ENCODE results near the gene ACOD1.
"Not testable (repeated sequence)": the region's sequence is repeated elsewhere in the genome, so short reads cannot be mapped to it uniquely, and the experiment has no call there.

ACOD1 gene

DNA sequence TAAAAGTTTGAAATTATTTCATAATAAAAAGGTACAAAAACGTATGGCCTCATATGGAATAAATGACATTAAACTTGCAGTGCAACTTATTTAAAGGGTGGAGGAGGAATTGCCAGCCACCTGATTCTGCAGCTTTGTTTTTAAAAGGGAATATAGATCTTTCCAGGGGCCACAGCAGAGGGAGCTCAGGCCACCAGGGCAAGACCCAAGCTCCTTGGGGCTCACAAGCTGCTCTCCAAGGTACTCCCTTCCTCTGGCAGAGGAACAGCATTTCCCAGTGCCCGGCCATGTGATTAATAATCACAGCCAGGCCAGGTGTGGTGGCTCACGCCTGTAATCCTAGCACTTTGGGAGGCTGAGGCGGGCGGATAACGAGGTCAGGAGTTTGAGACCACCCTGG is 6.2 kb downstream of the ACOD1 start:
- no peak for ATAC-seq

DNA sequence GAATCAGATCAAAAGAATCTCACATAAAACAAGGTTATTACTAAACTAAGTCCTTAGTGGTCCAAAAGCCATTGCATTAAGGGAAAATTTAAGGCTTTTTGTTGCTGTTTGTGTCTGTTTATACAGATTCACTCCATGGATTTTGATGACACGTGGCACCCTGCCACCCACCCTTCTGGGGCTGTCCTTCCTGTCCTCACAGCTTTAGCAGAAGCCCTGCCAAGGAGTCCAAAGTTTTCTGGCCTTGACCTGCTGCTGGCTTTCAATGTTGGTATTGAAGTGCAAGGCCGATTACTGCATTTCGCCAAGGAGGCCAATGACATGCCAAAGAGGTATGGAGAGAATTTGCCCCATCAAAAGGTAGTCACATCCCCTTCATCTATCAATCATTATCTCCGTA is 6.9 kb downstream of the ACOD1 start:
- ATAC-seq = no peak

DNA sequence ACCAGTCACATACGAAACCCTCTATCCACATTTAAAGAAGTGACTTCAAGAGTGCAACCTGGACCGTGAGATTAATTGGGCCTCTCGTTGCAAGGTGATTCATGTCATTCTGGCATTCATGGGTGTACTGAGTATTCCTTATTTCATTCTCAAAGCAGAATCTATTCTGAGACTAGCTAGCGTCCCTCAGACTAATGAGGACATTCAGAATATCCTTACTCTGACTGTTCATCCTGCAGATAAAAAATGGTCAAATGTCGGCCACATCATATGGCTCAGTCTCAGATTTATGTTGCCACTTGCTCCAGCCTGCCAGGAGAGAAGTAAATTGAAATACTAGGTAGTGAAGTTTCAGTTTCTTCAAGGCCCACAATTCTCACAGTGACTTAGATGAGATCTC is 7.3 kb downstream of the ACOD1 start:
- no peak for ATAC-seq

DNA sequence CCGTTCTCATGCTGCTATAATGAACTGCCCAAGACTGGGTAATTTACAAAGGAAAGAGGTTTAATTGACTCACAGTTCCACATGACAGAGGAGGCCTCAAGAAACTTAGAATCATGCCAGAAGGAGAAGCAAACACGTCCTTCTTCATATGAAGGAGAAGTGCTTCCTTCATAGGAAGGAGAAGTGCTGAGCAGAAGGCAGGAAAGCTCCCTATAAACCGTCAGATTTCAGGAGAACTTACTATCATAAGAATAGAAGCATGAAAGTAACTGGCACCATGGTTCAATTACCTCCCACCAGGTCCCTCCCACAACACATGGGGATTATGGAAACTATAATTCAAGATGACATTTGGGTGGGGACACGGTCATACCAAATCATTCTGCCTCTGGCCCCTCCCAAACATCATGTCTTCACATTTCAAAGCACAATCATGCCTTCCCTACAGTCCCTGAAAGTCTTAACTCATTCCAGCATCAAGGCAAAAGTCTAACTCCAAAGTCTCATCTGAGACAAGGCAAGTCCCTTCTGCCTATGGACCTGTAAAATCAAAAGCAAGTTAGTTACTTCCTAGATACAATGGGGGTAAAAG is 10.6 kb downstream of the ACOD1 start:
- ATAC-seq = no peak

DNA sequence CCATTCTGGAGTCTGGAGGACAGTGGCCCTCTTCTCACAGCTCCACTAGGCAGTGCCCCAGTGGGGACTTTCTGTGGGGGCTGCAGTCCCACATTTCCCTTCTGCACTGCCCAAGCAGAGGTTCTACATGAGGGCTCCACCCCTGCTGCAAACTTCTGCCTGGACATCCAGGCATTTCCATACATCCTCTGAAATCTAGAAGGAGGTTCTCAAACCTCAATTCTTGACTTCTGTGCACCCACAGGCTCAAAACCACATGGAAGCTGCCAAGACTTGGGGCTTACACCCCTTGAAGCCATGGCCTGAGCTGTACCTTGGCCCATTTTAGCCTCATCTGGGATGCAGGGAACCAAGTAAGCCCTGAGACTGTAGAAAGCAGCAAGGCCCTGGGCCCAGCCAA is 11.4 kb downstream of the ACOD1 start:
- ATAC-seq = not testable (repeated sequence)

DNA sequence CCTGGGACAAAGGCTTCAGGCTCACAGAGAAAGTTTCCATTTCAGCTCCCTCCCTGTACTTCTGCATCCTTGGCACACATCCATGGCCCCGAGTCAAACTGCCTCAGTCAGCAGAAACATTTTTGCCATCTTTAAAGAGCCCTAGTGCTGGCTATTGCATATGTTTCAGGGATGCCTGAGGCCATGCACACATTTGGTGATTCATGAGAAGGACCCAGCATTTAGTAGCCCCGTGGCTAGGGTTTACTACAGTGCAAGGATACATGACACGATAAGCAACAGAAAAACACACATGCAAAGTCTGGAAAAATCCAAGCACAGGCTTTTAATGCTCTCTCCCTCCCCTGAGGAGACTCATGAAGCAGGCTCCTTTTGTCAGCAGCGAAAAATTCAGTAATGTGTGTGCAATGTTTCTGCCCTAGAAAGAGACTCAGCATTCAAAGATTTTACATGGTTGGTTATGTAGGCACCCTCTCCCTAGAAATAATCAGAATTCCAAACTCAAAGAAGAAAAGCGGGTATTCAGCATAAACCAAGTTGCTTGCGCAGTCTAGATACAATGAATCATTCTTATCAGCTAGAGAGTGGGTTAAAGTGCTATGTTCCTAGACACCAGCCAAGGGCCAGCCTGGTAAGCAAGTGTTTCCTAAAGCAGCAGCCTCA is 17.6 kb downstream of the ACOD1 start:
- no peak for ATAC-seq

DNA sequence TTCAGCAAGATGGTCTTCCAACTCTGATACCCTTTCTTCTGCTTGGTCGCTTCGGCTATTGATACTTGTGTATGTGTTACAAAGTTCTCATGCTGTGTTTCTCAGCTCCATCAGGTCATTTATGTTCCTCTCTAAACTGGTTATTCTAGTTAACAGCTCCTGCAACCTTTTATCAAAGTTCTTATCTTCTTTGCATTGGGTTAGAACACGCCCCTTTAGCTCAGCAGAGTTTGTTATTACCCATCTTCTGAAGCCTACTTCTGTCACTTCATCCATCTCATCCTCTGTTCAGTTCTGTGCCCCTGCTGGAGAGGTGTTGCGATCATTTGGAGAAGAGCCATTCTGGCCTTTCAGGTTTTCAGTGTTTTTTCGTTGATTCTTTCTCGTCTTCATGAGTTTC is 18.7 kb downstream of the ACOD1 start:
- no peak for ATAC-seq

DNA sequence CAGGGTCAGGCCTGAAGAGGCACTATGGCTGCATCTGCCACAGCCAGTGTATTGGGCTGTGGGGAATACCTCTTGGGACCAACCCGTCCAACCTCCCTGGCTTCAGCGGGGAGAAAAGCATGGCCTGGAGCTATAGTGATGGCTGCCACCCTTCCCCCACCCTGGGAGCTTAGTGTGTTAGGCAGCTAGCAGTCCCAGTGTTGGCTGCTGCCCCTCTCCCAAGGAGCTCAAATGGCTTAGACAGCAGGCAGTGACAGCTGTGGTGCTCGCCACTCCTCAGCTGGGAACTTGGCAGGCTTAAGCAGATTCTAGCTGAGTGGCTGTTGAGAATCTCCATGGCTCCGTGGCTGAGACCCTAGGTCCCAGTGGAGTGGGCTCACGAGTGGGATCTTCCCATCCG is 19.7 kb downstream of the ACOD1 start:
- no peak for ATAC-seq

DNA sequence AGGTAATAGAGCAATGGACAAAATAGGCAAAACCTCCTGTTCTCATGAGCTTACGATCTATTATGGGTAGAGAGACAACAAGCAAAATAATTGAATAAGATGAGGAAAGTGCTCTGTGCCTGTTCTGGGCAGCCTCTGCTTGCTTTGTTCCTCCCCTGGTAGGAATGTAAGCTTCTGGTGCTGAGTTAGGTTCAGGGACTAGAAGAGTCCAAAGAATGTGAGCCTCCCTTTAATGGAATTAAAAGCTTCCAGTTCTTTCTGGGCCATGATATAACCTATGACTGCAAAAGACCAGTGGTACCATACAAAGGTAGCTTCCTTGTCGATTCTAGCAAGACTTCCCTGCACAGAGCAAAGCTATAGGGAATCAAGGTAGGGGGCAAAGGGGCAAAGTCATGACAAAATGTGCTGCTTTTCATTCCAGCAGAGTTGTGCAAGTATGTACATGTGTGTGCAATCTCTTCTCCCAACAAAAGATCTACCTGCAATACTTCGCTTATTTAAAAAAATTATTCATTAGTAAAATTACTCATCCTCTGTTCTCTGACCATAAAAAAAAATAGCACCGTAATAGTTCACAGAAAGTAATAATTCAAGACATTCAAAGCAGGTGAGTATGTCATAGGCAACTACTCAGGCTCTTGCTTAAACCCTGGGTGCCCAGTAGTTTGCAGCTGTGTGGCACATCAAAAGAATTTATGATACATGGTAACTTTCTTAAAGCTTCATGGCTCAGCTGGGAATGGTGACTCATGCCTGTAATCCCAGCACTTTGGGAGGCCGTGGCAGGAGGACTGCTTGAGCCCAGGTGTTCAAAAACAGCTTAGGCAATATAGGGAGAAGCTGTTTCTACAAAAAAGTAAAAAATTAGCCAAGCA is 21.4 kb downstream of the ACOD1 start:
- ATAC-seq = no peak

DNA sequence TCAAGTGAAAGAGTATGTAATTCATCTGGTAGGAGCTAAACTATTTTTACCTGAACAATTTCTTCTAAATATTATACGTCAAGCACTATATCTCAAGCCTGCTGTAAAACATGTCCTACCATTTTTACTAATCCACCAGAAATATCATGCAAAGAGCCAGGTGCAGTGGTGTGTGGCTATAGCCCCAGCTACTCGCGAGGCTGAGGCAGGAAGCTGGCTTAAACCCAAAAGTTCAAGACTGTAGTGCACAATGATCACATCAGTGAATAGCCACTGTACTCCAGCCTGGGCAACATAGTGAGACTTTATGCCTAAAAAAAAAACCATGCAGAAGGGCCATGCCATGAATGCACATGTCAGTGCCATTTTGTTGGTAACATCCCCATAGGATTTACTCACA is 22.9 kb downstream of the ACOD1 start:
- ATAC-seq = no peak

DNA sequence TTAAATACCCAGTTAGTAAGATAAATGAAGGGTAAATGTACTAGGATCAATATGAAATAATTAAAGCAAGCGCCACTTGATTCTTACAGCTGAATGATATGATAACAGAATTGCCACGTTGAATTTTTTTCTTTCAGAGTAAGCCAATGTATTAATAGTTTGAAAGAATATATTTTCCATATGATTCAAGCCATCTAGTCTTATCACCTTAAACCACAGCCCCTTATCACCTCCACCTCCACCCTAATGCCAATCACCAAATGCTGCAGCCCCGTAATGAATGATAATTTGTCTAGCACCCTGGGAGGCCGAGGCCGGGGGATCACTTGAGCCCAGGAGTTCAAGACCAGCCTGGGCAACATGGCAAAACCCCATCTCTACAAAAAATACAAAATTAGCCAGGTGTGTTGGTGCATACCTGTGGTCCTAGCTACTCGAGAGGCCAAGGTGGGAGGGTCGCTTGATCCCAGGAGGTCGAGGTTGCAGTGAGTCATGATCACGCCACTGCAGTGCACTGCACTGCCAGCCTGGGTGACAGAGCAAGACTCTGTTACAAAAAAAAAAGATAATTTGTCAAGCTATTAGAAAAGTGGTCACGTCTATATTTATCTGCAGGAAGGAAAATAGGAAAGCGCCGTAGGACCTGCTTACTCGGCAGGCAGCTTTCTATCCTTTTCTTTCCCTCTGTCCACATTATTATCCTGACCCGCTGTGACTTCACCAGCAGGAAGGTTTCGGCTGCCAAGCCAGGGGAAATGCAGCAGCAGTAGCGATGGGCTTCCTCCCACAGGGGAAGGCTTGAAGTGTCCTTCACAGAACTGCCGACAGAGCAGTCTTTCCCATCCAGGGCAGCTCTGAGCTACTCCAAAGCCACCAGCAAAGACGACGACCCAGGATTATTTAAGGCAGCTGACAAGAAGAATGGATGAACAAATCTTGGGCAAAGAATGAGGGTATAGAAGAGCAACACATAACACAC is 23.8 kb downstream of the ACOD1 start:
- no peak for ATAC-seq

DNA sequence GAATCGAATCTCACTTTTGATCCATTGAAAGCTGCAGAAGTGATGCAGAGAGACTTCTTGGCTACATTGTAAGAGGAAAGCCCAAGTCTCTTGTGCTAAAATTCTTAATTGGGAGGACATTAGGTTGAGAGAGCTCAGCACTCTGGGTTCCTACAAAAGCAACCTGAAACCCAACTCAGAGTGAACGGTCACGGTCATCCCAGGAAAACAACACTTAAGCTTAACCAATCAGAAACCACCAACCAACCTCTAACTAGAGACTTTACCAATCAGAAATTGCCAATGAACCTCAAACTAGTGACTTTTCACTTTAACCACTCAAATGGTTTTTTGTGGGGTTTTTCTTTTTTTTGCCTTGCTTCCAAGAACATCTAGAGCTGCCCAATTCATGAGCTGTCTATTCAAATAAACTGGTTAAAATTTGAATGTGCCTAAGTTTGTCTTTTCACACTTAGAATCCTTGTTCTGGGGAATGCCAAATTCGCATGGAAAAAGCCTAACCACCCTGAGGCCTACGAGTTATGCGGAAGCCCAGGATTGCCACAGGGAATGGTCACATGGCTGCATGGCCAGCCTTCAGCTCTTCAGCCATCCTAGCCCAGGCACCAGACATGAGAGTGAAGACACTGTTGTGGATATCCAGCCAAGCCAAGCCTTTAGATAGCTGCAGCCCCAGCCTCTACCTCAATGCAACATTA is 25.8 kb downstream of the ACOD1 start:
- ATAC-seq = no peak

DNA sequence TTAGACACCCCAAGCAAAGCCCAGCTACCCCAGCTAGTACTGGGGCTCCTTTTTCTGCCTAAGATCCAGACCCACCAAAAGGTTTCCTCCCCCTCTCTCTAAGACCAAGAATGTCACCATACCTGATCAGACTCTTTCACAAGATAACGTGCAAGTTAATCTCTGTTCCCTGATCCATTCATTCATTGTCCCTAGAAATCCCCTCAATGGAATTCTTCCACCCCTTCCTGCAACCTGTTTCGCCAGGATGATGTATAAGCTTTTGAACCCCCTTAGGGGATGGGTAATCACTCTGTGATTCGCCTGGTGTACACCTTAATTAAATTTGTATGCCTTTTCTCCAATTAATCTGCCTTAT is 26.3 kb downstream of the ACOD1 start:
- no peak for ATAC-seq

DNA sequence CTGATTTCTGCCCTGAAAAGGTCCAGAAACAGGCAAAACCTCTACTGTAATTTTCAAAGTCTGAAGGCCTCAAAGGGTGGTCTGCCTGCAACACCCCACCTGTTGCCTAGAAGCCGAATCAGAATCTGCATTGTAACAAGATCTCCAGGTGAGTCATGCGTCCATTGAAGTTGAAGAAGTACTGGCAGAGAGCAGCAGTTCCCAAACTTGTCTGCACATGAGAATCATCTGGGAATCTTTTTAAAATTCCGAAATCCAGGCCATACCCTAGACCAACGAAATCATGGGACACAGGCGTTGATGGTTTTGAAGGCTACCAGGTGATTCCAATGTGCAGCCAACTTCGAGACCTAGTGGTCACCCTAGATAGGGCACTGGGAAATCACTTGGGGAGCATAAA is 27.6 kb downstream of the ACOD1 start:
- no peak for ATAC-seq

DNA sequence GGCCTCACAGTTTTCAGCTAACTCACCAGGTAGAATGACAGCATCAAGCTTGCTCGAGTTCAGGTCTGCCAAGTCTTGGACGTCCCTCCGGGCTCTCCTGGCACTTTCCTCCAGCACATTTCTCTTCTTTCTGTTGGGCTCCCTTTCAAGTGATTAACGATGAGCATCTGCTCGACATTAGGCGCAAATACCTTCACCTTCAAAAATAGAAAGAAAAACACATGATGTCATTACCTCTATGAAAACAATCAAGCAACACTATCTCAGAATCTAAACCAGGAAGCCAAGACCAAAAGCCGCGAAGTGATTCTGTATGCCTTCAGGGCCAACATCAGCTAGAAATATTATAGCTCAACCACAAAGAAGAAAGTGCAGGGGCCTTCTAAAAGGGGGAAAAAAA is 28.2 kb downstream of the ACOD1 start:
- no peak for ATAC-seq

DNA sequence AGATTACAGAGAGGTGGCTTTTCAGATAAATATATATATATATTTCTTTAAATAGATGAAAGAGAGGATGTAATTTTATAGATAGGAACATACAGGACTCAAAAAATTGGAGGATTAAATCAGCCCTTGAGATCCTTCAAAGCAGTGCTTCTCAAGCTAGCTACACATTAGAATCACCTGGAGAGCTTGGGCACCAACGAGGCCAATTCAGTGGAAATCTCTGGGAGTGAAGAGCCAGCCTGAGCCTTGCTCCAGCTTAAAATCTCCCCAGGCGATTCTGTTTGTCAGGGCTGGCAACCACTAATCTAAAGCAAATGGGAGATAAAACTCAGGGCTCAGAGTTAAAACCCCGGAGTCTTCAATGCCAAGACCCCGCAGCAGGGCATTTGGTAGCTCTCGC is 28.6 kb downstream of the ACOD1 start:
- no peak for ATAC-seq

DNA sequence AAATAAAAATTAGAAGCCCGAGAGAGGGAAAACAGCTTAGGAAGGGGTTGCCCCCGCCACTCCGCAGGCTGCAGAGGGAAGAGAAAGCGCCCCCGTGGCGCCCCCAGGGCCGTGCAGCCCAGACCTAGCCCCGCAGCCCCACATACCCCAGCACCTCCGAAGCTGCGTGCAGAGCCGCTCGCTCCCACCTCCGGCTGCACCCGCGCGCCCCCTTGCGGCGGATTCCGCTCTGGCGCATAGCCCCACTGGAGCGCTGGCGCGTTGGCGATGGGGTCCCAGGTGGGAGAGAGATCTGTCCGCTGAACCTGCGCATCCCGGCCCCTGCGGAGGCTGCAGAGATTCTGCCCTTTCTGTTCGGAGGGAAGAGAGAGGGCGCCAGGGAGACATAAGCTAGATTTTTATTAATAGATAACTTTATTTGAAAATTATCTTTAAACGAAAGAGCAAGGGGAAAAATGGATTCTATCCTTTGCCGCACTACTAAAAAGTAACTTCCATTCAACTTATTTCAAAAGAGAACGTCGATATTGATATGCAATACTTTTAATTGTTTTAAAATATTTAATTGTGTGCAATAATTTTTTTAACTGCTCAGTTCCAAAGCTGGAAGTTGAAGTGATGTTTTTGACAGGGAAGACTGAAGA is 31.9 kb downstream of the ACOD1 start:
- peak; percentile 99 to 100 for ATAC-seq

DNA sequence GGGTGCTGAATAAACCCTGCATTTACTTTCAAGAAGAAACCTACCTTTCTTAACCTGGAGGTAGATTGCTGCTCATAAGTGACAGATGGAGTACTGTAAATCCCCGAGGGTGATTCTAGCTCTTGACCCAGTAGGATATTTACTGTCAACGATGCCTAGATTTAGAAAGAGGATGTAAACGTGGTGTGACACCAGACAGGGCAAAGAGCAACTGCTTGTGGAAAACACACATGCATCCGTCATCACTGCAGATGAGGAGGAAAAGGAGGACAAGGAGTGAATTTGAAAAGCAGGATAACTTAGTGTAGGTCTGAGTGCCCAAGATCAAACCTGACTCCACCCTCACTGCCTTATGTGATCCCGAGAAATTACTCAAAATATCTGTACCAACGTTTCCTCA is 33.8 kb downstream of the ACOD1 start:
- no peak for ATAC-seq

DNA sequence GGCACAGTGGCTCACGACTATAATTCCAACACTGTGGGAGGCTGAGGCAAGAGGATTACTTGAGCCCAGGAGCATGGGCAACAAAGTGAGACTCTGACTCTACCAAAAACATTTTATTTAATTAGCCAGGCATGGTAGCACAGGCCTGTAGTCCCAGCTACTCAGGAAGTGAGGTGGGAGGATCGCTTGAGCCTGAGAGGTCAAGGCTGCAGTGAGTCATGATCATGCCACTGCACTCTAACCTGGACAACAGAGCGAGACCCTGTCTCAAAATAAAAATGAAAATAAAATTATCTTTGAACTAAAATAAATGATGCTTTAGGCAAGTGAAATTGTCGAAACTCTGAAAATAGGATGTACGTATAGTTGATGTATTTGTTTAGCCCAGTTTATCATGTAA is 35.4 kb downstream of the ACOD1 start:
- no peak for ATAC-seq

DNA sequence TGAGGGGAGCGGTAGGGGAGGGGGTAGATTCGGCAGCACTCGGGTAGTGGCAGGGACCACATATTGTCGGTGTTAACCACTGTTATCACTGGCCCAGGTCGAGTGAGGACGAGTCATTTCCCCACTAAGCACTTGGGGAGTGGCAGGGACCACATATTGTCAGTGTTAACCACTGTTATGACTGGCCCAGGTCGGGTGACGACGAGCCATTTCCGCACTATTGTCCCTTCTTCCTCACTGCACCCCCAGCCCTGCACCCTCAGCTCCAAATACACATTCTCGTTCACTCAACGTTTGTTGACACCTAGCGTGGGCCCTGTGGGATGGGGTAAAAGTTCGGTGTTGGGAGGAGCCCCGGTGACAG is 43.1 kb downstream of the ACOD1 start:
- peak; percentile 83 to 86 for ATAC-seq

DNA sequence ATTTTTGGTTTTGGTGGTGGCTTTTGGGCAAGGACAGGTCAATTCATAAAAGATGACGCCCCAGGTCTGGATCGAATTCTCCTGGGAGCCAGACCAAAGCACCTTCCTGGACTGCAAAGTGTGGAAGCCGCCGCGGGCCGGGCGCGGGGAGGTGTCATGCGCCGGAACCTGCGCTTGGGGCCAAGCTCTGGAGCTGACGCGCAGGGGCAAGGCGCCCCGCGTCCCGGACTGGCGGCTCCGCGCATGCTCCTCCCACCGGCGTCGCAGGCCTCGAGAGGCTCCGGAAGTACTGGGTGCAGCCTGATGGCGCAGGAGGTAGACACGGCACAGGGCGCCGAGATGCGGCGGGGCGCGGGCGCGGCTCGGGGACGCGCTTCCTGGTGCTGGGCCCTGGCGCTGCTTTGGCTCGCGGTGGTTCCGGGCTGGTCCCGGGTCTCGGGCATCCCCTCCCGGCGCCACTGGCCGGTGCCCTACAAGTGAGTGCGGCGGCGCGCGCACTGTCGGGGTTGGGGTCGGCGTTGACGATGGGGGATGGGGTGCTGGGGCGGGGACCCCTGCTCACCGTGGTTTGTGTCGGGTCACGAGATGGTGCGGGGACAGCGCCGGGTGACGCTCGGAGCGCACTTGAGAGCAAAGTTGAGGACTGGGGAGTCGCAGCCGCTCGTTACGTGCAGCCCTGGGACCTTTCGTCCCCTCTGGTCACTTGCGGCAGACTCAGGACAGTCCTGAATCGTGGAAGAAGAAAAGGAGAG is 43.7 kb downstream of the ACOD1 start, which contains the start of gene CLN5:
Gene CLN5, plus strand, starts transcription at position 286 of the 752 bp plus-strand sequence. Its CDS starts 18 bp downstream, at position 304.
- ATAC-seq = peak; percentile 87 to 90
